ENCODE results near the gene TOP3B. TPM values are rescaled to one million over a fixed set of nuclear protein-coding genes. Genes with fewer than 3 reads are reported as not detected.

Gene TOP3B
- total and polyA plus RNA-seq, 9 of the 15 experiments (the other 6 are each of a cell fraction or from before 2014, with no cell fraction given): 3.0 to 188 (median 112) TPM

DNA sequence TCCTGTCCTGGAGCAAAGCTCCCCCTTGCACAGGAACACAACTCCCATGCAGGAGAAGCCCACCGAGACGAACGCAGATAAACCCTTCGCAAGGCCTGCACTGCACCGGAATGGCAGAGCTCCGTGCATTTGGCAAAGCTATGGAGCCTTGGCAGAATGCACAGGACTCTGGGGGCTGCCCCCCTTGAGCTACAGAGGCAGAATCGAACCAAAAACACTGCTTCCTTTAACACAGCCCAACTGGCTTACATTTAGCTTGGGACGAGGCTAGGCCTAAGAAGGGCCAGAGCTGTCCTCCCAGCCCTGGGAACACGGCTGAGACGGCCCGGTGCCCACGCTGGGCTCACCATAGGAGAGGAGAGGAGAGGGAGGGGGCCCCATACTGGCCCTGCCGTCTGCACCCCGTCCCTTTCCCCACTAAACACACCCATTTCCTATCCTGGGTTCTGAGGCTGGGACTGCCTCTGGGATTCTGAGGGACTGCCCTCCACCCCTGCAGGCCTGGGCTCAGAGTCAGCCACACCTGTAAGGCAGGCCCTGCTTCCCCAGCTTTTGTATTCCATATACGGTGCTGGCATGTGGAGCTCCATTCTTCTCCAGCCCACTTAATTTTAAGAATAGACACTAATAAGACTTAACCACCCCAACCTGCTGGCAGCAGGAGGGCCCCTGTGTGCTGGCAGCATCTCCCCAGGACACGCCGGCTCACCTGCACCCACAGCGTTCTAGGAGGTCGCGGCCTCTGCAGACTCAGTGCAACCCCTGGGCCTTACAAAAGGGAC lies 62.9 kb downstream of the TOP3B start (continued):
- TF ChIP-seq, protein P1, sequence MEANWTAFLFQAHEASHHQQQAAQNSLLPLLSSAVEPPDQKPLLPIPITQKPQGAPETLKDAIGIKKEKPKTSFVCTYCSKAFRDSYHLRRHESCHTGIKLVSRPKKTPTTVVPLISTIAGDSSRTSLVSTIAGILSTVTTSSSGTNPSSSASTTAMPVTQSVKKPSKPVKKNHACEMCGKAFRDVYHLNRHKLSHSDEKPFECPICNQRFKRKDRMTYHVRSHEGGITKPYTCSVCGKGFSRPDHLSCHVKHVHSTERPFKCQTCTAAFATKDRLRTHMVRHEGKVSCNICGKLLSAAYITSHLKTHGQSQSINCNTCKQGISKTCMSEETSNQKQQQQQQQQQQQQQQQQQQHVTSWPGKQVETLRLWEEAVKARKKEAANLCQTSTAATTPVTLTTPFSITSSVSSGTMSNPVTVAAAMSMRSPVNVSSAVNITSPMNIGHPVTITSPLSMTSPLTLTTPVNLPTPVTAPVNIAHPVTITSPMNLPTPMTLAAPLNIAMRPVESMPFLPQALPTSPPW (CRISPR knock-in tag; IDR thresholded peaks at IDR 0.05): no peak
- 0 out of 4 replicates have a peak, but pooled peaks of 1 of the 2 experiments have one; percentile 2 for TF ChIP-seq SIX5 (IDR thresholded peaks at IDR 0.05; ENCODE audit: borderline replicate concordance in 1 of 2, insufficient read depth in 1 of 2, low read depth in 1 of 2, low read length in 2 of 2)
- TF ChIP-seq ZNF583 (CRISPR knock-in tag; IDR thresholded peaks at IDR 0.05): 0 out of 2 replicates have a peak, but pooled peaks have one; percentile 5
- TF ChIP-seq, protein P2, sequence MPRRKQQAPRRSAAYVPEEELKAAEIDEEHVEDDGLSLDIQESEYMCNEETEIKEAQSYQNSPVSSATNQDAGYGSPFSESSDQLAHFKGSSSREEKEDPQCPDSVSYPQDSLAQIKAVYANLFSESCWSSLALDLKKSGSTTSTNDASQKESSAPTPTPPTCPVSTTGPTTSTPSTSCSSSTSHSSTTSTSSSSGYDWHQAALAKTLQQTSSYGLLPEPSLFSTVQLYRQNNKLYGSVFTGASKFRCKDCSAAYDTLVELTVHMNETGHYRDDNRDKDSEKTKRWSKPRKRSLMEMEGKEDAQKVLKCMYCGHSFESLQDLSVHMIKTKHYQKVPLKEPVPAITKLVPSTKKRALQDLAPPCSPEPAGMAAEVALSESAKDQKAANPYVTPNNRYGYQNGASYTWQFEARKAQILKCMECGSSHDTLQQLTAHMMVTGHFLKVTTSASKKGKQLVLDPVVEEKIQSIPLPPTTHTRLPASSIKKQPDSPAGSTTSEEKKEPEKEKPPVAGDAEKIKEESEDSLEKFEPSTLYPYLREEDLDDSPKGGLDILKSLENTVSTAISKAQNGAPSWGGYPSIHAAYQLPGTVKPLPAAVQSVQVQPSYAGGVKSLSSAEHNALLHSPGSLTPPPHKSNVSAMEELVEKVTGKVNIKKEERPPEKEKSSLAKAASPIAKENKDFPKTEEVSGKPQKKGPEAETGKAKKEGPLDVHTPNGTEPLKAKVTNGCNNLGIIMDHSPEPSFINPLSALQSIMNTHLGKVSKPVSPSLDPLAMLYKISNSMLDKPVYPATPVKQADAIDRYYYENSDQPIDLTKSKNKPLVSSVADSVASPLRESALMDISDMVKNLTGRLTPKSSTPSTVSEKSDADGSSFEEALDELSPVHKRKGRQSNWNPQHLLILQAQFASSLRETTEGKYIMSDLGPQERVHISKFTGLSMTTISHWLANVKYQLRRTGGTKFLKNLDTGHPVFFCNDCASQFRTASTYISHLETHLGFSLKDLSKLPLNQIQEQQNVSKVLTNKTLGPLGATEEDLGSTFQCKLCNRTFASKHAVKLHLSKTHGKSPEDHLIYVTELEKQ (CRISPR knock-in tag; IDR thresholded peaks at IDR 0.05): no peak
- no peak for TF ChIP-seq KDM1A (IDR thresholded peaks at IDR 0.05)
- TF ChIP-seq E2F5 (CRISPR knock-in tag; IDR thresholded peaks at IDR 0.05): 0 out of 2 replicates have a peak, but pooled peaks have one; percentile 36
- TF ChIP-seq PRMT5 (CRISPR knock-in tag; IDR thresholded peaks at IDR 0.05): peak; percentile 33; the same call in 1 of the 2 replicates
- no peak for TF ChIP-seq ZNF140 (CRISPR knock-in tag; IDR thresholded peaks at IDR 0.05)
- peak in 1 of 2 experiments; percentile 8; a peak in 1 of 4 replicates for TF ChIP-seq SRF (CRISPR knock-in tag; IDR thresholded peaks at IDR 0.05)
- TF ChIP-seq PRPF4 (IDR thresholded peaks at IDR 0.05; ENCODE audit: insufficient read depth, low read depth, low read length, poor library complexity, severe bottlenecking): no peak
- no peak for TF ChIP-seq NCOA4 (IDR thresholded peaks at IDR 0.05; ENCODE audit: partially characterized antibody)
- no peak for TF ChIP-seq NFIX (CRISPR knock-in tag; IDR thresholded peaks at IDR 0.05; ENCODE audit: low read depth)
- peak; percentile 86 for TF ChIP-seq RBM39 (optimal IDR thresholded peaks at IDR 0.05; ENCODE audit: low read depth, low read length)
- TF ChIP-seq USF1 (CRISPR knock-in tag; IDR thresholded peaks at IDR 0.05): peak; percentile 13; the same call in 1 of the 2 replicates
- TF ChIP-seq TOE1 (IDR thresholded peaks at IDR 0.05; ENCODE audit: borderline replicate concordance): no peak
- TF ChIP-seq TOE1 (CRISPR knock-in tag; IDR thresholded peaks at IDR 0.05; ENCODE audit: borderline replicate concordance, low read depth): 0 out of 2 replicates have a peak, but pooled peaks have one; percentile 74
- TF ChIP-seq ZNF133 (CRISPR knock-in tag; IDR thresholded peaks at IDR 0.05): 0 out of 2 replicates have a peak, but pooled peaks have one; percentile 30
- no peak for TF ChIP-seq CHD2 (IDR thresholded peaks at IDR 0.05; ENCODE audit: low read depth, low read length)
- no peak for TF ChIP-seq HSF4 (CRISPR knock-in tag; IDR thresholded peaks at IDR 0.05; ENCODE audit: borderline replicate concordance)
